K562 (cell line): ENCODE data around the gene GEMIN5. TPM values are rescaled to one million over a fixed set of nuclear protein-coding genes. Genes with fewer than 3 reads are reported as not detected.

Experiments
- ATAC-seq: fragments of 200-7000 bp; cut with Tn5 transposase; 3 replicates; pipeline ENCODE4 v1.9.1; 2020; ENCODE audit warnings: moderate library complexity
- BruUV-seq: library from RNA; stranded (reverse); fragments of 400-500 nt; replicated peaks from 2 replicates; lab custom pipeline; 2021; lab: Mats Ljungman, UMichigan
- CTCF ChIA-PET: fragments of 300-600 bp; formaldehyde crosslinking; extraction: SDS; loops from one replicate; lab custom pipeline; 2021; ENCODE audit warnings: low intra/inter-chr PET ratio; lab: Yijun Ruan, JAX
- POLR2A ChIA-PET: fragments of 300-600, 350-650 bp; sonication (Branson Sonifier 250); formaldehyde crosslinking; extraction: SDS; loops from one replicate; lab custom pipeline; 2021; ENCODE audit warnings: antibody characterized with exemption, inconsistent platforms; lab: Yijun Ruan, JAX
- DNase-seq, 4 experiments: peaks; one replicate each; pipeline versions ENCODE4 v3.0.0 to v3.0.0-alpha.2; 2011 to 2018; ENCODE audit warnings: low spot score in 3 of 4, mixed read lengths in 3 of 4; ENCODE audit errors: extremely low read depth in 1 of 4
- FAIRE-seq: peaks from 2 replicates; lab custom pipeline; 2011; peaks lifted over from hg19 to GRCh38; lab: Jason Lieb, UNC
- H2AFZ ChIP-seq: 2 replicates; pipeline ENCODE4 v1.6.0; 2011; ENCODE audit warnings: low read depth, low read length, control low read depth, inconsistent platforms
- H3K27ac ChIP-seq: fragments of 200-600 bp; 3 replicates; pipeline ENCODE4 v1.8.0; 2011; ENCODE audit warnings: low read depth, mild to moderate bottlenecking, control low read depth, inconsistent platforms, low read length, moderate library complexity, mixed read lengths; ENCODE audit errors: extremely low read depth
- H3K27me3 ChIP-seq, 2 experiments: fragments of 300-600 bp in 1 of 2; 2 replicates in 1 of 2; 3 replicates in 1 of 2; pipeline versions ENCODE4 v1.6.0 to v1.8.0; 2011; ENCODE audit warnings: inconsistent platforms in 2 of 2, low read length in 2 of 2, mild to moderate bottlenecking in 1 of 2, mixed read lengths in 1 of 2, moderate library complexity in 1 of 2; ENCODE audit not compliant: control insufficient read depth in 2 of 2, insufficient read depth in 2 of 2
- H3K36me3 ChIP-seq: fragments of 300-600 bp; 3 replicates; pipeline ENCODE4 v1.8.0; 2011; ENCODE audit warnings: mild to moderate bottlenecking, low read length, inconsistent platforms; ENCODE audit not compliant: control insufficient read depth, insufficient read depth
- H3K4me1 ChIP-seq, 2 experiments: fragments of 200-600 bp in 1 of 2; replicated peaks in 1 of 2; 2 replicates in 1 of 2; 3 replicates in 1 of 2; pipeline versions ENCODE4 v1.5.1 to v1.8.0; 2011; ENCODE audit warnings: inconsistent platforms in 2 of 2, low read length in 2 of 2, mild to moderate bottlenecking in 1 of 2, mixed read lengths in 1 of 2, moderate library complexity in 1 of 2; ENCODE audit not compliant: control insufficient read depth in 2 of 2, insufficient read depth in 2 of 2
- H3K4me2 ChIP-seq: 2 replicates; pipeline ENCODE4 v1.6.1; 2011; ENCODE audit warnings: low read length, control low read depth, inconsistent platforms, mixed read lengths; ENCODE audit not compliant: insufficient read depth
- H3K4me3 ChIP-seq: fragments of 200-600 bp; sonication (generic), shearing (Covaris generic); 2 replicates; pipeline ENCODE4 v1.5.1; 2016; ENCODE audit warnings: control low read depth, inconsistent platforms
- H3K79me2 ChIP-seq: fragments of 200-600 bp; 3 replicates; pipeline ENCODE4 v1.8.0; 2011; ENCODE audit warnings: low read length, inconsistent platforms; ENCODE audit not compliant: control insufficient read depth, insufficient read depth
- H3K9ac ChIP-seq, 2 experiments: 2 replicates each; pipeline versions ENCODE4 v1.6.0 to v1.6.1; 2011; ENCODE audit warnings: low read depth in 2 of 2, low read length in 2 of 2, control low read depth in 1 of 2, inconsistent platforms in 1 of 2, mild to moderate bottlenecking in 1 of 2, mixed read lengths in 1 of 2; ENCODE audit not compliant: insufficient read depth in 1 of 2
- H3K9me1 ChIP-seq: one replicate; pipeline ENCODE4 v1.6.0; 2011; ENCODE audit warnings: inconsistent platforms, mild to moderate bottlenecking, low read length, moderate library complexity; ENCODE audit not compliant: control insufficient read depth, insufficient read depth
- H3K9me3 ChIP-seq: replicated peaks from 2 replicates; pipeline ENCODE4 v1.5.1; 2011; ENCODE audit warnings: low read depth, low read length, inconsistent platforms; ENCODE audit not compliant: control insufficient read depth, insufficient read depth
- H4K20me1 ChIP-seq: replicated peaks from 2 replicates; pipeline ENCODE4 v1.6.1; 2011; ENCODE audit warnings: low read length, inconsistent platforms, mixed read lengths; ENCODE audit not compliant: control insufficient read depth, insufficient read depth
- BRCA1 ChIP-seq, 2 experiments: fragments of 450-650 bp in 1 of 2; sonication (generic) in 1 of 2; formaldehyde crosslinking in 1 of 2; IDR thresholded peaks; 2 replicates each; pipeline versions ENCODE4 v1.5.0 to v1.6.1; 2017 to 2020; ENCODE audit warnings: mild to moderate bottlenecking in 1 of 2, missing genetic modification reagents in 1 of 2
- FOXO4 ChIP-seq: fragments of 450-650 bp; formaldehyde crosslinking; IDR thresholded peaks from 2 replicates; pipeline ENCODE4 v1.4.0; 2020; ENCODE audit warnings: mild to moderate bottlenecking, moderate library complexity
- FOXP1 ChIP-seq: sonication (generic); formaldehyde crosslinking; IDR thresholded peaks from 2 replicates; pipeline ENCODE4 v1.8.0; 2022; ENCODE audit warnings: mild to moderate bottlenecking, missing genetic modification reagents
- HDAC1 ChIP-seq, 2 experiments: fragments of 450-650 bp; IDR thresholded peaks; 2 replicates each; pipeline ENCODE4 v1.6.1; 2016 to 2017; ENCODE audit warnings: inconsistent platforms in 1 of 2, mild to moderate bottlenecking in 1 of 2, moderate library complexity in 1 of 2
- JUNB ChIP-seq: fragments of 450-650 bp; formaldehyde crosslinking; conservative IDR thresholded peaks from 2 replicates; pipeline ENCODE4 v1.4.0; 2020; ENCODE audit warnings: mild to moderate bottlenecking
- KDM2B ChIP-seq: fragments of 250-450 bp; sonication (Bioruptor Pico); IDR thresholded peaks from 2 replicates; pipeline ENCODE4 v1.8.0; 2021; ENCODE audit warnings: mild to moderate bottlenecking, moderate library complexity
- NFE2L1 ChIP-seq: fragments of 450-650 bp; IDR thresholded peaks from 2 replicates; pipeline ENCODE4 v1.6.1; 2016; ENCODE audit warnings: missing genetic modification characterization, low read depth, mild to moderate bottlenecking, missing compliant biosample characterization, moderate library complexity, borderline replicate concordance
- SNAPC5 ChIP-seq: fragments of 250-450 bp; sonication (Bioruptor Pico); IDR thresholded peaks from 2 replicates; pipeline ENCODE4 v1.8.0; 2021; ENCODE audit warnings: moderate library complexity, mild to moderate bottlenecking, inconsistent platforms
- TEAD2 ChIP-seq: fragments of 450-650 bp; IDR thresholded peaks from 2 replicates; pipeline ENCODE4 v1.6.1; 2016; ENCODE audit warnings: missing genetic modification characterization, control low read depth, missing compliant biosample characterization
- THAP7 ChIP-seq: fragments of 250-450 bp; sonication (Bioruptor Pico); IDR thresholded peaks from 2 replicates; pipeline ENCODE4 v1.5.0; 2021
- TRIM28 ChIP-seq: fragments of 450-650 bp; IDR thresholded peaks from 2 replicates; pipeline ENCODE4 v1.6.1; 2017
- ZBTB49 ChIP-seq: sonication (generic); formaldehyde crosslinking; IDR thresholded peaks from 2 replicates; pipeline ENCODE4 v1.8.0; 2022; ENCODE audit warnings: missing genetic modification reagents, mild to moderate bottlenecking, borderline replicate concordance
- ZNF165 ChIP-seq: fragments of 250-450 bp; sonication (Bioruptor Pico); IDR thresholded peaks from 2 replicates; pipeline ENCODE4 v1.4.0; 2020; ENCODE audit warnings: borderline replicate concordance
- ZNF3 ChIP-seq: fragments of 250-450 bp; sonication (Bioruptor Pico); IDR thresholded peaks from 2 replicates; pipeline ENCODE4 v1.5.0; 2021; ENCODE audit warnings: mild to moderate bottlenecking, moderate library complexity
- ZNF77 ChIP-seq: fragments of 250-450 bp; sonication (Bioruptor Pico); IDR thresholded peaks from 2 replicates; pipeline ENCODE4 v1.5.0; 2020
- ZNF830 ChIP-seq: fragments of 250-450 bp; sonication (Bioruptor Pico); IDR thresholded peaks from 2 replicates; pipeline ENCODE4 v1.5.0; 2021; ENCODE audit warnings: mild to moderate bottlenecking
- WGBS: fragments of 100-300 bp; shearing (Covaris generic); methylation state at CpG from one replicate; pipeline ENCODE4 v1.1.6; 2016; ENCODE audit warnings: low coverage, mixed read lengths; ENCODE audit not compliant: insufficient coverage; ENCODE audit errors: missing lambda C conversion rate; 5-methylcytosine and 5-hydroxymethylcytosine counted together
- in situ Hi-C: fragments of 300-500 bp; cut with MboI; formaldehyde crosslinking; loops from 4 replicates; pipeline ENCODE4 v1.15.0; 2018; ENCODE audit warnings: inconsistent platforms, mixed read lengths
- intact Hi-C: fragments of 100-400 bp; cut with micrococcal nuclease; formaldehyde crosslinking; loops from 2 replicates; pipeline ENCODE4 v1.14.2; 2022
- polyA plus RNA-seq, 8 experiments: library from polyadenylated mRNA; depleted of rRNA in 4 of 8; stranded (reverse) in 5 of 8; unstranded in 3 of 8; fragments of >200 nt; fragmentation: Nextera tagmentation in 2 of 8; fragmentation: Illumina TruSeq in 1 of 8; extraction: Ambion mirVana in 2 of 8; extraction: Trizol in 1 of 8; gene quantifications; 2 replicates each; pipeline versions ENCODE4 v1.2.1 to v1.2.3, GENCODE V29; 2011 to 2014; ENCODE audit warnings: inconsistent platforms in 1 of 8, missing spikeins in 1 of 8
- total RNA-seq, 7 experiments: library from RNA; depleted of rRNA in 6 of 7; stranded (reverse); fragments of >200 nt in 6 of 7; fragmentation: Illumina TruSeq in 2 of 7; extraction: Trizol in 2 of 7; gene quantifications; 2 replicates each; pipeline versions ENCODE4 v1.2.1 to v1.2.3, GENCODE V29; 2011 to 2021; ENCODE audit warnings: low replicate concordance in 1 of 7

Gene GEMIN5
- total and polyA plus RNA-seq, 9 of the 15 experiments (the other 6 are each of a cell fraction or from before 2014, with no cell fraction given), result 10.3 to 48.2 (median 34.7) TPM

GRCh38 chr5:154885439-154885838 is 52.6 kb downstream of the GEMIN5 start:
- Histone ChIP-seq H3K4me1 (no peaks in the 10 kb centered on the region), H2AFZ (no peak overlapping the region), H4K20me1 (no peaks in the 10 kb centered on the region), H3K27ac (no peak overlapping the region), H3K79me2 (no peaks in the 10 kb centered on the region), H3K9me3 (peaks cover 11% of the 10 kb centered on the region), H3K4me3 (no peak overlapping the region), H3K9me1 (no peaks in the 10 kb centered on the region), H3K9ac (no peak overlapping the region), H3K4me2 (no peak overlapping the region), H3K36me3 (peaks cover 52% of the 10 kb centered on the region), H3K27me3 (no peaks in the 10 kb centered on the region)
- intact Hi-C loops, result no loop called here
- TF ChIP-seq THAP7 (CRISPR knock-in tag) (no peak), BRCA1 (IDR thresholded peaks at IDR 0.05) (no peak), BRCA1 (CRISPR knock-in tag; IDR thresholded peaks at IDR 0.05) (no peak), TRIM28 (no peak), ZNF3 (CRISPR knock-in tag) (no peak), ZNF830 (CRISPR knock-in tag) (no peak), NFE2L1 (tag) (no peak), HDAC1 (IDR thresholded peaks at IDR 0.05) (no peak), ZBTB49 (CRISPR knock-in tag) (no peak), KDM2B (CRISPR knock-in tag) (no peak), ZNF77 (CRISPR knock-in tag) (no peak), TEAD2 (tag) (no peak), FOXO4 (CRISPR knock-in tag) (no peak), ZNF165 (CRISPR knock-in tag) (no peak), JUNB (no peak), FOXP1 (CRISPR knock-in tag) (no peak), SNAPC5 (no peak)
- ATAC-seq (no peak), DNase-seq (no peak), FAIRE-seq (no peak)
- no TSS peak for BruUV-seq
- 67% methylated on average over 2 of the region's 2 CpGs for WGBS
- in situ Hi-C loops, result no loop called here
- ChIA-PET CTCF (no interaction called here), POLR2A (no interaction called here)
